ENCODE measurements around the gene MYLK2.

The MYLK2 gene

DNA sequence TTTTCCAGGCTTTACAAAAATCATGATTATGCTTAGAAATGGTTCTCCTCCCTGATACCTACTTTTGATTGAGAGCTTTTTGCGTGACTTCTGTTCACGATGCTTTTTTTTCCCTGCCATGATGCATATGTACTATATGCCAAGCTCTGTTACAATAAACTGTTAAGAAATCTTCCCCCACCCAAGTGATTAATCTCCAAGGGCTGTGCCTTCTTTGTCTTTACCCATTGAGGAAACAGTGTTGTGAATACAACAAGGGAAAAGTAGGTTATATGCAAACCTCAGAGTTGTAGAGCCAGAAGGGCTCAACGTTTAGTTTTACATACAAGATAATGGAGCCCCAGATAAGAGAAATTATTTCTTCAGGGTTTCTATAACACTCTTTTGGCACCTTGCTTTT, 34.1 kb upstream of the MYLK2 start:
- H3K27ac ChIP-seq = no peak overlapping the region
- TF ChIP-seq ZFX (IDR thresholded peaks at IDR 0.05; ENCODE audit: borderline replicate concordance) (no peak), CTCF (IDR thresholded peaks at IDR 0.05) (no peak)

GRCh38 chr20:31788578-31788977, 30.6 kb upstream of the MYLK2 start:
- no peak overlapping the region for H3K27ac ChIP-seq

GRCh38 chr20:31790401-31790800, 28.8 kb upstream of the MYLK2 start:
- H3K27ac ChIP-seq = no peak overlapping the region
- TF ChIP-seq CTCF (IDR thresholded peaks at IDR 0.05) = no peak
- TF ChIP-seq ZFX (IDR thresholded peaks at IDR 0.05; ENCODE audit: borderline replicate concordance) = no peak

More at GRCh38 chr20:31788578-31788977, 30.6 kb upstream of the MYLK2 start:
- no peak for TF ChIP-seq CTCF (IDR thresholded peaks at IDR 0.05)
- TF ChIP-seq ZFX (IDR thresholded peaks at IDR 0.05; ENCODE audit: borderline replicate concordance) = no peak

DNA sequence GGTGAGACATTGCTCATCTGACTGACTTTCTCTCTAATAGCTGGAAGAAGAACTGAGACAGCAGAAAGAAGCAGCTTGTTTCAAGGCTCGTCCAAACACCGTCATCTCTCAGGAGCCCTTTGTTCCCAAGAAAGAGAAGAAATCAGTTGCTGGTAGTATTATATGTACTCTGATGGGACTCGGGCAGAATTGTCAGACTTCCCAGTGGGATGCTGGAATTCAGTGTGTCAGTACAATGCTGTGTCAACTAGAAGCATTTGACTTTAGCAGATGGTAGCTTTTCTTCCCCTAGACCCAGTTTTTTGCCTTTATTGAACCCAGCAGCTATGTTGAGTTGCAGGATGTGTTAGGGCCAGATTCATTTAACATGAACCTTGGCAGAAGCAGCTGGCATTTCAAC, 21.8 kb upstream of the MYLK2 start:
- no peak overlapping the region for H3K27ac ChIP-seq

GRCh38 chr20:31801508-31801907, 17.6 kb upstream of the MYLK2 start:
- H3K27ac ChIP-seq = no peak overlapping the region
- no peak for TF ChIP-seq CTCF (IDR thresholded peaks at IDR 0.05)
- no peak for TF ChIP-seq ZFX (IDR thresholded peaks at IDR 0.05; ENCODE audit: borderline replicate concordance)

More for the DNA sequence above, 21.8 kb upstream of the MYLK2 start:
- TF ChIP-seq ZFX (IDR thresholded peaks at IDR 0.05; ENCODE audit: borderline replicate concordance) = no peak
- TF ChIP-seq CTCF (IDR thresholded peaks at IDR 0.05) = no peak

- no peak for TF ChIP-seq CTCF (IDR thresholded peaks at IDR 0.05)
- no peak overlapping the region for H3K27ac ChIP-seq
These were observed 15.4 kb upstream of the MYLK2 start for GRCh38 chr20:31803552-31804291.

DNA sequence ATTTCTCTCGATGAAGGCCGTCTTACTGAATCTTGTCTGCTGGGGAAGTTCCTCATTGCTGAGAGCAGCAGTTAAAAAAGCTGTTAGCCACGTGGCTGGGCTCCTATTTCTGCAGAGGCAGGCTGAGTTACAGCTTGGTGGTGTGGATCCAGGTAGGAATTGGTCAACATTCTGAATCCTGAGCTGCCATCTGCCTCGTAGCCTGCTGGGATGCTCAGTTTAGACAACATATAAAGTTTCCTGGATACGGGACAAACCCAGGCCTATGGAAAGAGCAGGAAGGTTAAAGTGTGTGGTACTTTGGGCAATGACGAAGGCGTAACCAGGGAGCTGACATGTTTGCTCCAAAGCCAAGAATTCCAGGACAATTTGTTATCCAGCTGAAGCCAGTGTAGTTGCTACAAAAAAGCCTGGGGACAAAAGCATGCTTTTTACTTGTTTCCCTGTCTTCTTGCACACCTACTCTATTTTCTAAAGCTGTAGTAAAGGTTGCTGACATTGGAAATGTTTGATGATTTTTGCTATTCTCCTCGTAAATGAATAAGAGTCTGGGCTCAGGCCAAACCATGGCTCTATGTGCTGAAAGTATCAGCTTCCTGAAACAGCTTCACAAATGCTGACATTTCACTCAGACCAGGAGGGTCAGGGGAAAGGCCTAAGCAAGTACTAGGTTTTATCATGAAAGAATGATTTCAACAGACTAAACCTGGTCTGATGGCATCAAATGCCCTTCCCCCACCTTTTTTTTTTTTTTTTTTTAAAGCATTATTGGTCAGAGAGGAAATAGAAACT, 12.4 kb upstream of the MYLK2 start:
- TF ChIP-seq ZFX (IDR thresholded peaks at IDR 0.05; ENCODE audit: borderline replicate concordance) = no peak
- no peak for TF ChIP-seq CTCF (IDR thresholded peaks at IDR 0.05)

More for the DNA sequence above, 12.4 kb upstream of the MYLK2 start:
- H3K27ac ChIP-seq = no peak overlapping the region

All from 22Rv1 (cell line).